Osteocyte (in vitro differentiated cells): ENCODE results near the gene DPCD. TPM values are rescaled to one million over a fixed set of nuclear protein-coding genes. Genes with fewer than 3 reads are reported as not detected.

Source experiments
- DNase-seq: peaks from one replicate; pipeline ENCODE4 v3.0.0; 2021; ENCODE audit warnings: mixed read lengths; ENCODE audit not compliant: unreplicated experiment; ENCODE audit errors: extremely low spot score
- H3K27ac Mint-ChIP-seq: one replicate; pipeline ENCODE4 v1.8.0; 2021; ENCODE audit warnings: mild to moderate bottlenecking, mixed read lengths; ENCODE audit not compliant: unreplicated experiment
- H3K27me3 Mint-ChIP-seq: one replicate; pipeline ENCODE4 v1.8.0; 2021; ENCODE audit warnings: mixed read lengths; ENCODE audit not compliant: unreplicated experiment
- H3K36me3 Mint-ChIP-seq: one replicate; pipeline ENCODE4 v1.8.0; 2021; ENCODE audit warnings: mixed read lengths; ENCODE audit not compliant: unreplicated experiment
- H3K4me1 Mint-ChIP-seq: one replicate; pipeline ENCODE4 v1.8.0; 2021; ENCODE audit warnings: mixed read lengths; ENCODE audit not compliant: unreplicated experiment
- H3K4me3 Mint-ChIP-seq: one replicate; pipeline ENCODE4 v1.8.0; 2021; ENCODE audit warnings: mild to moderate bottlenecking, moderate library complexity, mixed read lengths; ENCODE audit not compliant: unreplicated experiment
- H3K9me3 Mint-ChIP-seq: one replicate; pipeline ENCODE4 v1.8.0; 2021; ENCODE audit warnings: mixed read lengths; ENCODE audit not compliant: unreplicated experiment
- total RNA-seq: library from RNA; stranded (reverse); gene quantifications from 2 replicates; pipeline ENCODE4 v1.2.1, GENCODE V29; 2021
- TF ChIP-seq, protein P1 (sequence below): fragments of 200-600 bp; sonication (generic); IDR thresholded peaks from 2 replicates; pipeline ENCODE4 v1.5.0; 2021; ENCODE audit warnings: antibody characterized with exemption, mild to moderate bottlenecking, moderate library complexity

The DPCD gene
- total RNA-seq, 1 donor from 2014 or later: 15.3 TPM

DNA sequence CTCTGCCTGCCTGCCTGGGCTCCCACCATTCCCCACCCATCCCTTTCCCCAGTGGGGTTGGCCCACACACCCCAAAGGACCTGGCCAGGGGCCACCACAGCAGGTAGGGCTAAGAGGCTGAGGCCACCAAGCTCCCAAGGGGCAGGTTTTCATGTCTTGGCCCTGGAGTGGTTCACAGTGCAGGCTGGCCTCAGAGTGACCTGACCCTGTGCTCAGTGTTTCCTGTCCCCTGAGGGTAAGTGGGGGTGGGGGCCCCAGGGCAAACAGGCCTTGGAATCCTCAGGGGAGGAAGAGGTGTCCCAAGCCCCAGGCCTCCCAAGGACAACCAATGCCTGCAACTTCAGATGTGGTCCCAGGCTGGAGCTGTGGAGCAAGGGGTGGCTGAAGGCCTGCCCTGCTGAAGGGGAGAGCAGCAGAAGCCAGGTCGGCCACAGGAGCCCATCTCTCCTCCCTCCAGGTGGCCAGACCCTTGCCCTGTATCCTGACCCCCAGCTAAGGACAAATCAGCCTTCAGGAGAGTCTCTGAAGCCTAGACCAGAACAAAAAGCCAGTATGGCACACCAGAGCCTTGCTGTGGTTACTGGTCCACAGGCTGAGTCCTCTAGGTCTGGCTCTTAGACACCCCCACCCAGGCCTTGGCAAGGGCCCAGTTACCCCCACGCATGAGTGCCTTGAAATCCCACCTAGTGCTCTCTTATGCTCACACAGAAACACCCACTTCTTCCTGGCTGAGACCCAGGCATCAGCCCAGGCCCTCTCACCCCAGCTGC, 27.6 kb upstream of the DPCD start:
- TF ChIP-seq, protein P1, sequence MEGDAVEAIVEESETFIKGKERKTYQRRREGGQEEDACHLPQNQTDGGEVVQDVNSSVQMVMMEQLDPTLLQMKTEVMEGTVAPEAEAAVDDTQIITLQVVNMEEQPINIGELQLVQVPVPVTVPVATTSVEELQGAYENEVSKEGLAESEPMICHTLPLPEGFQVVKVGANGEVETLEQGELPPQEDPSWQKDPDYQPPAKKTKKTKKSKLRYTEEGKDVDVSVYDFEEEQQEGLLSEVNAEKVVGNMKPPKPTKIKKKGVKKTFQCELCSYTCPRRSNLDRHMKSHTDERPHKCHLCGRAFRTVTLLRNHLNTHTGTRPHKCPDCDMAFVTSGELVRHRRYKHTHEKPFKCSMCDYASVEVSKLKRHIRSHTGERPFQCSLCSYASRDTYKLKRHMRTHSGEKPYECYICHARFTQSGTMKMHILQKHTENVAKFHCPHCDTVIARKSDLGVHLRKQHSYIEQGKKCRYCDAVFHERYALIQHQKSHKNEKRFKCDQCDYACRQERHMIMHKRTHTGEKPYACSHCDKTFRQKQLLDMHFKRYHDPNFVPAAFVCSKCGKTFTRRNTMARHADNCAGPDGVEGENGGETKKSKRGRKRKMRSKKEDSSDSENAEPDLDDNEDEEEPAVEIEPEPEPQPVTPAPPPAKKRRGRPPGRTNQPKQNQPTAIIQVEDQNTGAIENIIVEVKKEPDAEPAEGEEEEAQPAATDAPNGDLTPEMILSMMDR: no peak
- no peak overlapping the region for H3K4me3 Mint-ChIP-seq
- H3K27me3 Mint-ChIP-seq: peaks cover 4% of the 10 kb centered on the region
- H3K27ac Mint-ChIP-seq: no peak overlapping the region
- DNase-seq: peak; percentile 75
- H3K9me3 Mint-ChIP-seq: no peaks in the 10 kb centered on the region
- peaks cover 1% of the 10 kb centered on the region for H3K36me3 Mint-ChIP-seq
- H3K4me1 Mint-ChIP-seq: peaks cover 7% of the 10 kb centered on the region

DNA sequence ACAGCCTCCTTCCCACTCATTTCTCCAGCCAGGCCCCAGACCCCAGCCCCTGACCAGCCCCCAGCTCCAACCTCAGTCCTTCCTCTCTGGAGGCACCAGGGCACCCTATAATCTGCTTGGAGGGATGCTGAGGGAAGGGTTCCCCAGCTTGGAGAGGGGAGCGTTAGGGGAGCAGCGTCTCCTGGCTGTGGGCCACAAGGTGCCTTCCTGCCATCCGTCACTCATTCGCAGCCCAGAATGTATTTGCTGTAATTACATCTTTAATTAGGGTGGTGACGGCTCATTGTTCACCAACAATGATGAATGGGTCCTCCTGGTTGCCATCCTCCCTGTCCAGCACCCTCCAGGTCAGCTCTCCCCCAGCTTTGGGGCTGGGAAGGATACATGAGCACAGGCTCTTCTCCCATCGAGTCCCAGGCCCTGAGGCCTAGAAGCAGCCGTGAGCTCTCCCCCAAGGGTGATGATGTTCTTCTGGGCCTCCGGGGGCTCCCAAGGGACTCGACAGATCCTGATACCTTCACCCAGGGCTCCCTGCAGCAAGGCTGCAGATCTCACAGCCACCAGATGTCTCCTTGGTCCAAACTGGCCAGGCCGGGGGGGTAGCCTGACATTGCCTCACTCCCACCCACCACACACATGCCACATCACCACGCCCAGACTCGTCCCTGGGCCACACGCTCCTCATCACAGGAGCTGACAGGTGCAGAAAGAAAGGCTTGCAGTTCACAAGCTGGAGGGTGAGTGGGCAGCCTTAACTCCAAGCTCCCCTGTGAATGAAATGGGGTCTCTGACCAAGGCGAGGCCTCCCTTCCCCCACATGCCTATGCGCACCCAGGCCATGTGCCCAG, 26.8 kb upstream of the DPCD start:
- H3K36me3 Mint-ChIP-seq: no peaks in the 10 kb centered on the region
- peak; percentile 77 for DNase-seq

DNA sequence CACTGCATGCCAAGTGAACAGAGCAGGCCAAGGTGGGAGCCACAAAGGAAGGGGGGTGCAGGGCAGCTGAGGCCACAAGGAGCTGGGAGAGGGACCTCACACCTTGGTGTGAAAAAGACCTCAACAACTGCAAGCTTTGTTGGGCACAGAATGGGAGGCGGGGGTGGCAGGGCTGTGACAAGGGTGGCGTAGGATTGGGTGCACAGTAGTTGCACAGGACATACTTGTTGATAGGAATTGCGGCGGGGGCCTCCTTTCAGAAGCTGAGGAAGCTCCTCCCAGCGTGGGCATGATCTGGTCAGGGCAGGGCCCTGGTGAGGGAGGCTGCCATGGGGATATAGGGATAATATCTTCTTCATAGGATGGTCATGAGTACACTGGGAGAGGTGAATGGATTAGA, 25.9 kb upstream of the DPCD start:
- H3K27me3 Mint-ChIP-seq: peaks cover 16% of the 10 kb centered on the region
- peak; percentile 78 for DNase-seq

More for the DNA sequence above, 26.8 kb upstream of the DPCD start:
- Mint-ChIP-seq H3K27ac (no peak overlapping the region), H3K4me1 (peaks cover 7% of the 10 kb centered on the region), H3K9me3 (no peaks in the 10 kb centered on the region), H3K27me3 (peaks cover 10% of the 10 kb centered on the region), H3K4me3 (no peak overlapping the region)
- TF ChIP-seq, protein P1: no peak

DNA sequence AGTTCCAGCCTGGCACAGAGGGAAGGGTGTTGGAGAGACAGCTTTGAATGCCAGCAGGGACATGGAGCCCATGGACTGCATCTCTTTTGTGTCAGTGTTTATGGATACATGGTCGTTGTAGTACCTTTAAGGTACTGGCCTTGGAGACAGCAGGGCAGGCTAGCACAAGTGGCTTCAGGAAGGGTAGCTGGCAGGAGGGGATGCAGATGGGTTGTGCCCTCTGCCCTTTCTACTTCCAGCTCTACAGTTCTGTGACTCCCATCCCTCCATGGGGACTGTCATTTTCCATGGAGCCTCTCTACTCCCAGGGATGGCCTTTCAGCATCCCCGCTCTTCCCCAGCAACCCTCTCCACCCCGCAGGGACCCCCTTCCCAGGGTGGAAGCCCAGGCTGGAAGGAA, 25.1 kb upstream of the DPCD start:
- Mint-ChIP-seq H3K27me3 (peaks cover 20% of the 10 kb centered on the region), H3K9me3 (no peaks in the 10 kb centered on the region), H3K4me1 (peaks cover 5% of the 10 kb centered on the region), H3K36me3 (no peaks in the 10 kb centered on the region), H3K27ac (no peak overlapping the region), H3K4me3 (no peak overlapping the region)
- TF ChIP-seq, protein P1: no peak
- DNase-seq: peak; percentile 48

More for the DNA sequence above, 25.9 kb upstream of the DPCD start:
- no peaks in the 10 kb centered on the region for H3K9me3 Mint-ChIP-seq
- TF ChIP-seq, protein P1: no peak
- peaks cover 9% of the 10 kb centered on the region for H3K4me1 Mint-ChIP-seq
- no peak overlapping the region for H3K27ac Mint-ChIP-seq
- H3K36me3 Mint-ChIP-seq: no peaks in the 10 kb centered on the region
- H3K4me3 Mint-ChIP-seq: no peak overlapping the region
